ENCODE results near the gene NUP160.

DNA sequence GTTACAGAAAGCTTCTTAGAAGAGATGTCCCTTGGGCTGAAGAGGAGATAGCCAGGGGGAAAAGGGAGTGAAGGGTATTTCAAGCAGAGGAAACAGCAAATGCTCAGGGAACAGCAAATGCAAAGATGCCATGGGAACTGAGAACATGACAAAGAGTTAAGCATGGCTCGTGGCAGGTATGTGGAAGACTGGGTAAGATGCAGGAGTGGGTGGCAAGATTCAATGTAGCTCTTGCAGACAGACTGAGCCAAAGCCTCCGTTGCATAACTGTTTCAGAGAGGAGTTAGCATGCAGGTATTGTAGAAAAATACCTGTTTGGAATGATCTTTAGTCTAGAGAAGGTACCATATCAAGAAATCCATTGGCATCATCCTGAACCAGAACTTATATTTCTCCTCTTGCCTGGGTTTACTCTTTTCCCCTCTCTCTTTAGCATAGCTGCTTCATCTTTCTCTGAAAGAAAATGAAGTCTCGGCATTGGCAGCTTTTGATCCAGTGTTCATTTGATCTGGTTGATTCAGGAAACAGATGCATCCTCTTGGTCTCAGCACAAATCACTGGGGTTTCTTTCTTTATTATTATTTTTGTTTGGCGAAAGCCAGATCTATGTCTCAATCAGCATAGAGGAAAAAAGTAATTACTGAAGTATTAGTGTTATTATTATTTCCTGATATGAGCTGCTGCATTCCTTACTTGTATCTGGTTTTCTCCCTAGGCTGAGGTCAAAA lies 41.7 kb upstream of the NUP160 start:
- TF ChIP-seq, protein P1, sequence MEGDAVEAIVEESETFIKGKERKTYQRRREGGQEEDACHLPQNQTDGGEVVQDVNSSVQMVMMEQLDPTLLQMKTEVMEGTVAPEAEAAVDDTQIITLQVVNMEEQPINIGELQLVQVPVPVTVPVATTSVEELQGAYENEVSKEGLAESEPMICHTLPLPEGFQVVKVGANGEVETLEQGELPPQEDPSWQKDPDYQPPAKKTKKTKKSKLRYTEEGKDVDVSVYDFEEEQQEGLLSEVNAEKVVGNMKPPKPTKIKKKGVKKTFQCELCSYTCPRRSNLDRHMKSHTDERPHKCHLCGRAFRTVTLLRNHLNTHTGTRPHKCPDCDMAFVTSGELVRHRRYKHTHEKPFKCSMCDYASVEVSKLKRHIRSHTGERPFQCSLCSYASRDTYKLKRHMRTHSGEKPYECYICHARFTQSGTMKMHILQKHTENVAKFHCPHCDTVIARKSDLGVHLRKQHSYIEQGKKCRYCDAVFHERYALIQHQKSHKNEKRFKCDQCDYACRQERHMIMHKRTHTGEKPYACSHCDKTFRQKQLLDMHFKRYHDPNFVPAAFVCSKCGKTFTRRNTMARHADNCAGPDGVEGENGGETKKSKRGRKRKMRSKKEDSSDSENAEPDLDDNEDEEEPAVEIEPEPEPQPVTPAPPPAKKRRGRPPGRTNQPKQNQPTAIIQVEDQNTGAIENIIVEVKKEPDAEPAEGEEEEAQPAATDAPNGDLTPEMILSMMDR (IDR thresholded peaks at IDR 0.05), result no peak
- TF ChIP-seq POLR2A (IDR thresholded peaks at IDR 0.05), result no peak

All from thyroid gland (tissue), 4 donors.